GM11168 (cell line): Measurements from ENCODE around the gene DRD2.

ENCODE experiments used
- in situ Hi-C: fragments of 300-500 bp; cut with MboI; formaldehyde crosslinking; loops from one replicate; pipeline ENCODE4 v1.12.0; 2022; ENCODE audit warnings: low sequenced_read_pairs; ENCODE audit not compliant: unreplicated experiment

DRD2 gene

GRCh38 chr11:113487622-113488021, 12.4 kb upstream of the DRD2 start:
- in situ Hi-C loops = no loop called here

- in situ Hi-C loops = no loop called here
Observed at GRCh38 chr11:113484223-113484622, 9.0 kb upstream of the DRD2 start.

GRCh38 chr11:113481672-113482071, 6.5 kb upstream of the DRD2 start:
- in situ Hi-C loops = no loop called here

GRCh38 chr11:113481226-113481625, 6.0 kb upstream of the DRD2 start:
- in situ Hi-C loops = no loop called here

- in situ Hi-C loops = no loop called here
Observed at GRCh38 chr11:113477321-113477720, 2.1 kb upstream of the DRD2 start.

- in situ Hi-C loops = no loop called here
Observed at GRCh38 chr11:113476553-113476952, 1.4 kb upstream of the DRD2 start.

GRCh38 chr11:113474362-113475159, 637 bp downstream of the DRD2 start:
- in situ Hi-C loops = no loop called here

GRCh38 chr11:113473983-113474361, 1.2 kb downstream of the DRD2 start:
- in situ Hi-C loops = no loop called here

- in situ Hi-C loops = no loop called here
Observed at GRCh38 chr11:113472471-113472870, 2.7 kb downstream of the DRD2 start.

- in situ Hi-C loops = no loop called here
Observed at GRCh38 chr11:113470233-113470632, 5.0 kb downstream of the DRD2 start.

- in situ Hi-C loops = no loop called here
Observed at GRCh38 chr11:113468726-113469345, 6.4 kb downstream of the DRD2 start.

- in situ Hi-C loops = no loop called here
Observed at GRCh38 chr11:113467545-113467944, 7.7 kb downstream of the DRD2 start.

GRCh38 chr11:113465786-113466185, 9.4 kb downstream of the DRD2 start:
- in situ Hi-C loops = no loop called here

- in situ Hi-C loops = no loop called here
Observed at GRCh38 chr11:113464416-113464815, 10.8 kb downstream of the DRD2 start.

GRCh38 chr11:113462830-113463229, 12.4 kb downstream of the DRD2 start:
- in situ Hi-C loops = no loop called here

GRCh38 chr11:113461639-113462038, 13.6 kb downstream of the DRD2 start:
- in situ Hi-C loops = no loop called here

GRCh38 chr11:113460469-113460868, 14.7 kb downstream of the DRD2 start:
- in situ Hi-C loops = no loop called here

GRCh38 chr11:113458189-113458588, 17.0 kb downstream of the DRD2 start:
- in situ Hi-C loops = no loop called here

- in situ Hi-C loops = no loop called here
Observed at GRCh38 chr11:113457784-113458183, 17.4 kb downstream of the DRD2 start.

- in situ Hi-C loops = no loop called here
Observed at GRCh38 chr11:113454455-113454854, 20.7 kb downstream of the DRD2 start.

- in situ Hi-C loops = no loop called here
Observed at GRCh38 chr11:113449743-113450142, 25.5 kb downstream of the DRD2 start.

- in situ Hi-C loops = no loop called here
Observed at GRCh38 chr11:113448316-113448677, 26.9 kb downstream of the DRD2 start.
